HG03039 (cell line): ENCODE data around the gene RAET1E.
"Not testable (repeated sequence)": the region's sequence is repeated elsewhere in the genome, so short reads cannot be mapped to it uniquely, and the experiment has no call there.

Source experiments
- ATAC-seq: cut with Tn5 transposase; IDR thresholded peaks from one replicate; pipeline ENCODE4 v1.9.1; 2021; ENCODE audit warnings: mild to moderate bottlenecking, moderate library complexity; ENCODE audit not compliant: unreplicated experiment

Gene RAET1E

DNA sequence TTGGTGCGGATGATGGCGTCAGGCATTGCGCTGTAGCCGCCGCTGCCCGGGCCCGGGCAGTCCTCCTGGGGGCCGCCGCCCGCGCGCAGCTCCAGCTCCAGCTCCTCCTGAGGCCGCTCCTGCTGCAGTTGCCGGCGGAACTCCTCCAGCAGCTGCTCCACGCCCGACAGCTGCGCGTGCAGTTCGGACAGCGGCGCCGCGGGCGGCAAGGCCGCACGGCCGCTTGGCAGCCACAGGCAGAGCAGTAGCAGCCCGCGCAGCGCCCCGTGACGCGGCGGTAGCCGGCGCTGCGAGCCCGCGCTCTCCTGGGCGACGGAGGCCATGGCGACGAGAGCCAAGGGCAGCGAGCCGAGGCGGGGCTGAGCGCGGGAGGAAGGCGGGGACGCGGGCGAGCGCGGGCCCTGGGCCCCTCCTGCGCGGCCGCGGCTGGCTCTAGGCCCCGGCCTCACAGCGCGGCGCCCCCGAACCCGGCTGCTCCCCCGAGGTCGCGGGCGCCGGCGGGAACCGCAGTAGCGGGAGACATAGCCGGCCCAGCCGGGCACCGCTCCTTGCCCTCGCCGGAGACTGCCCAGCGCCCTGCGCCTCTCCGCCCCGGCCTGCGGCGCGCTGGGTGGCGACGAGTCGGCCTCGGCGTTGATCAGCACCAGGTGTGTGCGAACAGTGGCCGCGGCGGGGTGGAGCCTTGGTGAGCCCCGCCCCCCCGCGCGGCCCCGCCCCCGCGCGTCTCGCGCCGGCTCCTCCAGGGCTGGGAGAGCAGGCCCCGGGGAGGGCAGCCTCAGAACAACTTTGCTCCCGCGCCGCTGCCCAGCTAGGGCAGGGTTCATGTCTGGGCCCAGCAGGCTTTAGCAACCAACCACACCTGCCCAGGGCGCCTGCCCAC lies 34.0 kb downstream of the RAET1E start, which contains the start of gene LRP11:
LRP11 (minus strand) TSS at position 662 of the 880 bp plus-strand sequence; CDS start at position 323, 339 bp downstream.
- peak; percentile 84 for ATAC-seq

DNA sequence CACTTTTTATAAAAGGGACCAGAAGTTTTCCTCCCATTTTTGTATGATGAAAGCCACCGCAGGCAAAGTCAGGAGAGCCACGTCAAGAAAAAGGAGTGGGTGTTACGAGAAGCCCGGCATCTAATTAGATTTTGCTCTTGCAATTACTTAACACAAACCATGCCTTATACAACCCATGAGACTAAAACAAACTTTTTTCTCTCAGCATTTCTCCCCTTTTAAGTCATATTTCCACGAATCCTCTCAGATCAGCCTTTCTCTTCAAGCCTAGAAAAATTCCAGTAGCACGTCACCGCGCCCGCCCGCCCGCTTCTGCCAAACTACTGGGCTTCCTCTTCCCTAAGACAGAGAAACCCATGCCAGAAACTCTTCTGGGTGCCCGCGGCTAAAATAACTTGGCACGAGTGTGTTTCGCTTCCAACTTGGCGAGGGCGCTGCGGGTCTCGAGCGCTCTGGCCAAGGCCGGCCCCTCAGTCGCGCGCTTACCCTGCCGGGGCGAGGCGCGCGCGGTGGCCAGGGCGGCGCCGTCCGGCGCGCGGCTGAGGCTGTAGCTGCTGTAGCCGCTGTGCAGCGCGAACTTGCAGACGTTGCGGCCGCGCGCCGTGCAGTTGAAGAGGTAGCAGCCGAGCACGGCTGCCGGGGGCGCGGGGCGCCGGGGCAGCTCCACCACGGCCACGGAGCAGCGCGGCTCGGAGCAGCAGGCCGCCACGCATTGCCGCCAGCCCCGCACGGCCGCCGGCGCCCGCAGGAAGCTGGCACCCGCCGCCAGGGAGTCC lies 34.8 kb downstream of the RAET1E start:
- ATAC-seq = peak; percentile 13

DNA sequence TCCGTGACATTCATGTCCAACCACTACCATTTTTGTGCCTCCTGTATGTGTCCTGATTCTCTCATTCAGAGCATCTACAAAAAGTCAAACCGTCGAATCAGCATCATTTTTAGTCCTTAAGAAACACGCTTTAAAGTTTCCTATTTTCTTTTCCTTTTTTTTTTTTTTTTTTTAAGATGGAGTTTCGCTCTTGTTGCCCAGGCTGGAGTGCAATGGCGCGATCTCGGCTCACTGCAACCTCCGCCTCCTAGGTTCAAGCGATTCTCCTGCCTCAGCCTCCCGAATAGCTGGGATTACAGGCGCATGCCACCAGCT lies 35.5 kb downstream of the RAET1E start:
- ATAC-seq = not testable (repeated sequence)

DNA sequence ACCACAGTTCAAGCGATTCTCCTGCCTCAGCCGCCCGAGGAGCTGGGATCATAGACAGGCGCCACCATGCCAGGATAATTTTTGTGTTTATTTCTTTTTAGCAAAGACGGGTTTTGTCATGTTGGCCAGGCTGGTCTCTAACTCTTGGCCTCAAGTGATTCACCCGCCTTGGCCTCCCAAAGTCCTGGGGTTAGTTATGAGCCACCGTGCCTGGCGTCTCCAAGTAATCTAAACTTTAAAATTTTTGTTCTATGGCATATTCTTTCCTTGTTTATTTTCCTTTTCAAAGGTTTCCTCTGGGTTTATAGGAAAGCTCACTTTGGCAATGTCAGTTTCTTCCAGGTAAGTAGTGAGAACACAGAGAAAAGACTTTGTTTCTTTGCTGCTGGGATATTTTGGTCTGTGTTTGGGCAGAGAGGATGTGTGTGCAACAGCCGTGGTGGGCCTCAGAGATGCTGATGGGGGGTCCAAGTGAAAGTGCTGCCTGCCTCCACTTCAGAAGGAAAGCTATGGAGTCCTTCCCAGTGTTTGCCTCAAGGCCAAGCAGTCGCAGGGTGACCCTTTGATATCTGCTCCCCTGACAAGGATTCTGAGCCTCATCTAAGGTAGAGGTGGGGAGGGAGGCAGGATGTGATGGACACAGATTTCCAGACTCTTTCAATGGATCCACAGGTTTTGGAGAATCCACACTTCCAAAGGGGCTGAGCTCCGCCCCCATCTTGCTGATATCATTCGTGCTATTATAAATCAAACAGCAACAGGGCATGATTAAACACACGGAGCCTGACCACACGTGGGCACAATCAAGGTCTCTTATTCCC lies 36.1 kb downstream of the RAET1E start:
- no peak for ATAC-seq

DNA sequence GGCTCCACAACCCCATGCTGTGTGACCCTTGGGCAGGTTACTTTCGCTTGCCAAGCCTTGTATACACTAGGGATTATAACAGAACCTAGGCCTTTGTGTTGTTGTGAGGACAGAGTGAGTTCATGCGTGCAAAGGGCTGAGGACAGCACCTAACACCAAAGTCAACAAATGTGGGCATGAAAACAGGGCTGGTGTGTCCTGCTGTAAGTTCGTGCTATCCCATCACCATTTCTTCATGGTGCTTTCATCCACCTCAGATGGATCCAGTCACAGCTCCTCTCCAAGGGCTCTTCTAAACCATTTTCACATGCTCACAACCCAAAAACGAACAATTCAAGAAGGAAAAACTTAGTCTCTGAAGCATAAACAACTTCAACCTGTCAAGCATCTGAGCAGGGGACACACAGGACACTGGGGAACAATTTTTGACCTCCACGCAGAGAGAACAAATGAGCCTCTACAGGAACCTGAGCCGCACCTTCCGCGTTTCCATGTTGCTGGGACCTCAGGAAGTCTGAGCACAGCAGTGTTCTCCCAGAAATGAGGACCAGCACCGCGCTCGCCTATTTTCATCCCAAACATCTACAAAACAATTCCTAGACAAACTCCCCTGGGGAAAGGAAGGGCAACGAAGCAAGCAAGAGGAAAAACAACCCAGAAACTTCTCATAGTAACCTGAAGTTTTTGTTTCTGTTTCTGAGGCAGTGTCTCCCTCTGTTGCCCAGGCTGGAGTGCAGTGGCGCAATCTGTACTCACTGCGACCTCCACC lies 36.9 kb downstream of the RAET1E start:
- no peak for ATAC-seq

DNA sequence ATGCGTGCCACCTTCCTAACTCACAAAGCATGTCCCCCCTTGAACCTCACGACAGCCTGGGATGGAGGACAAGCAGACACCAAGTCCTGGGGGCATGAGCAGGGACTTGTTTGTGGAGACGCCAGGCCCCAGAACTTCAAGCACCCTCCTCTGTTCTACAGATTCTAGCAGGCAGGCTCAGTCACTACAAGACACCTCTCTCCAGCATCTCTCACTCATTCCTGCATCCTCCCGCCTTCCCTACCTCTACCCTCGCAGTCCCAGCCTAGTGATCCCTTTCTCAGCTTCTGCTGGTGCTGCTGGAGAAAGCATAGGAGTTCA lies 37.4 kb downstream of the RAET1E start:
- ATAC-seq = no peak

DNA sequence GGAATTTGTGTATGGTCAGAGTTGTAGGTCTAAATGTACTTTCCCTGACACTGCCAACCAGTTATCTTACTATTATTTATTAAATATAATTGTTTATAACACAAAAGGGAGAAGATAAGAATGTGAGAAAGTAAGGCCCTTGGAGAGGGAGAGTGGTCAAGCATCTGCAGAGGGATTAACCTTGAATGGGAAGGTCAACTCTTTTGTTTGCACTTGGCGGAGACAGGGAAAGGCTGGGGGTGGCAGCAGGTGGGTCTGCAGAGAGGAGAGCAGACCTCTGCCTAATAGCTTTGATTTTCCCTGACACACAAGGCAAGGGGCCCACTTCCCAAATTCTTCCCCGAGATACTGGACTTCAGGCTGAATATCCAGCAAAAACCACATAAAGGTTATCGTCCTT lies 38.0 kb downstream of the RAET1E start:
- ATAC-seq = no peak

DNA sequence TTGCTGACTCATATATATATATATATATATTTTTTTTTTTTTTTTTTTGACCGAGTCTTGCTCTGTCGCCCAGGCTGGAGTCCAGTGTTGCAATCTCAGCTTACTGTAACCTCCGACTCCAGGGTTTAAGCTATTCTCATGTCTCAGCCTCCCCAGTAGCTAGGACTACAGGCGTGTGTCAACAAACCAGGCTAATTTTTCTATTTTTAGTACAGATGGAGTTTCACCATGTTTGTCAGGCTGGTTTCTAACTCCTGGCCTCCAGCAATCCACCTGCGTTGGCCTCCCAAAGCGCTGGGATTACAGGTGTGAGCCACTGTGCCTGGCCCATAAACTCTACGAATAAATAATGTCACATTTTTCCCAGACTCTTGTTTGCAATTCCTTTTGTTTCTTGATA lies 38.5 kb downstream of the RAET1E start:
- no peak for ATAC-seq

DNA sequence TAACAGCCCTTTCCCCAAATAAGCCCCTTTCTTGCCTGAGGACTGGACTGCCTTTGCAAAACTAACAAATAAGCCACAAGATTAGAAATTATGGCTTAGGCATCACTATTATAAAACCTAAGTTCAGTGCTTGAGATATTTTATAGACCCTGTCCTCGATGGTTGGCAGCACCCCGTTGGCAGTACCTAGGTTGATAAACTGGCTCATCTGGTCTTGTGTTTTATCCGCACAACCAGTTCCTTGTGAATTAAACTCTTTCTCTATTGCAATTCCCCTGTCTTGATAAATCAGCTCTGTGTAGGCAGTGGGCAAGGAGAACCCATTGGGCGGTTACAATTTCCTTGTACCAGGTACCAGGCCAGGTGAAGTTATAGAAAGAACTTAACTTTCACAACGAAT lies 40.4 kb downstream of the RAET1E start:
- ATAC-seq = no peak

DNA sequence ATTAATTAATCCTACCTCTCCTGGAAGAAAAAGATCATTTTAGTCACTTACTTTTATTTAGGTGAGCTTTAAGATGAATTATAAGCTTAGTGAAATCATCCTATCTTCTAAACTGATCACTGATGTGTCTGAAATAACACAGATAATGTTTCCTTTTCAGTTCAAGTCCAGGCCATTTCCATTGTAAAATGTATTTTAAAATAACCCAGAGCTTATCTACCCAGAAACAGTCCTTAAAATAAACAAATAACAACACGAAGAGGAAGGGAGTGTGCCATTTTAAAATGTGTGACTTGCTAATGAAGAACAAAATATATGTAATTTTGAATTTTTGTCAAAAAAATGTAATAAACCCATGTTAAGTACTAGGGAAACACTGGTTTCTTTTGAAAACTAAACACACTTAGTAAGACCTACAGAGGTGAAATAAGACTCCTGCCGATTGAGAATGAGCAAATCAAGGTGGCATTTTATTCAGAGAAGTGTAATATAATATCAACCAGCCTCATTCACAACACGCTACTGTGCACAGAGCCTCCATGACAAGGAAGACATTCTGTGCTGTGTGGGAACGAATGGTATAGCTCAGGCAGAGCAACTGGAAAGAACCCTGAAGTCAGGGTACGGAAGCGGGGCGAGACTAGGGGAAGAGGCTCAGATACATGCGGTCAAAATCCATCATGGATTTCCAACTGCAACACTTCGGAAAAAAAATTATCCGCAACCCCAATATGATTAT lies 41.5 kb downstream of the RAET1E start:
- no peak for ATAC-seq

DNA sequence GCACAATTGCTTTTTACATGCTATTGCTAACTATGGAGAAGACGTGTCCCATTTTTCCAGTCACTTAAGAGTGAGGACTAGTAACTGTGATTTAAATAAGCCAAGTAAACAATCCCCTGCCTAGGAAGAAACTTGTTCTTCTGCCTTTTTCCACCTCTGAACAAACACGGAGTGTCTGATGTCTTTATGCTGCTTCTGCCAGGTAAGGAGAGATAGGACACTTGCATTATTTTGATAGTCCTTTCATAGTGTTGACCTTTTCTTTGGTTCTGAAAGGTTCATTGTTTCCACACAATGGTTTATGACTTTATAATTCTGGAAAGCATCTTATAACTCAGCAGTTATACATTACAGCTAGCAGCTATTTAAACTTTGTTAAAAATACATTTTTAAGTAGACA lies 42.2 kb downstream of the RAET1E start:
- no peak for ATAC-seq

DNA sequence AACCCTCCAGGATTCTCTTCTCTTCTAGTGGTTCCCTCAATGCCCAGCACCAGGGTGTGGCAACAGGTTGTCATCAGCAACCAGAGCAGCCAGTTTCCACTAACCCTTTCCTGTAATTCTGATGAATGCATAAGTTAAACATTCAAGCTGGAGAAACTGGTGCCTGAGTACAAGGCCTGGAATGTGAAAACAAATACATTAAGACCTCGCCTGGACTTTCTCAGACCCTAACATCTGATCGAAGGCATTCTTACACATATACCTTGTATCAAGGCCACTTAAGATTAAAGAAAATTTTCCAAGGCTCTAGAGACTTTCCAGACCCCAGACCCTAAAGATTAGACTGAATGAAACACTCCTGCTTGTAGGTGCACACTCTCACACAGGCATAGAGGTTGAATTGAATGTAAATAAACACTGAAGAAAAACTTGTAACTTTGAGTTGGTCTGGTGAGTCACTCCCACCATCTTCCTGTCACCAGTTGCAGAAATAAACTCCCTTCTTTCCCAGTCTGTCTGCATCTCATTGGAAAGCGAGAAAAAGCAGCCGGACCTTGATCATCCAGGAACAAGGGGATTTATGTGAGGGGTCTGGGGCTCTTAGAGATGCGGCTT lies 42.8 kb downstream of the RAET1E start:
- no peak for ATAC-seq

DNA sequence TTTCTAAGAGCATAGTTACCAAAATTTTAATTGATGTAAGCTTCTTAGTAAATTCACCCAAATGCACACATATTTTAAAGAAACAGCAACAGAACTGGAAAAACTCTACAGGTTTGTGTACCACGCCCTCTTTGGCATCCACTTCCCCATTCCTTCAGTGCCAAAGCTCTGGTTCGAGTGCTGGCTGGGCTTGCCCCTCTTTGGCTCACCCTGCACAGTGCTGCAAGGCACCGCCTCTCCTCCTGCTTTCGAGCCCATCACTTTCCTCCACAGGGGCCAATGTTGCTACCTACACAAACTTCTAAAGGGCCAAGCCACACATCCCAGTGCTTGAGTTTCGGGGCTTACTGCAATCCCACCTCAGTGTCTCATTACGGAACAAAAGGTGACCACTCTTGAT lies 43.4 kb downstream of the RAET1E start:
- ATAC-seq = no peak

DNA sequence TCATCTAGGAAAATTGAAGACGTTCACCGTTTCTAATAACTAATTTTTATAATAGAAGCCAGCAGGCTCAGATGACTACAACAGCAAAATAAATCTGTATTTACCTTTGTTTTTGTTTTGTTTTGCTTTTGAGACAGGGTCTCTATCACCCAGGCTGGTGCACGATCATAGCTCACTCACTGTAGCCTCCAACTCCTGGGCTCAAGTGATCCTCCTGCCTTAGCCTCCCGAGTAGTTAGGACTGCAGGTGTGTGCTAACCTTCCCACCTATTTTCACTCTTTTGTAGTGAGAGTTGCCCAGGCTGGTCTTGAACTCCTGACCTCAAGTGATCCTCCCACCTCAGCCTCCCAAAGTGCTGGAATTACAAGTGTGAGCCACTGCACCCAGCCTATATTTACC lies 43.9 kb downstream of the RAET1E start:
- ATAC-seq = not testable (repeated sequence)

DNA sequence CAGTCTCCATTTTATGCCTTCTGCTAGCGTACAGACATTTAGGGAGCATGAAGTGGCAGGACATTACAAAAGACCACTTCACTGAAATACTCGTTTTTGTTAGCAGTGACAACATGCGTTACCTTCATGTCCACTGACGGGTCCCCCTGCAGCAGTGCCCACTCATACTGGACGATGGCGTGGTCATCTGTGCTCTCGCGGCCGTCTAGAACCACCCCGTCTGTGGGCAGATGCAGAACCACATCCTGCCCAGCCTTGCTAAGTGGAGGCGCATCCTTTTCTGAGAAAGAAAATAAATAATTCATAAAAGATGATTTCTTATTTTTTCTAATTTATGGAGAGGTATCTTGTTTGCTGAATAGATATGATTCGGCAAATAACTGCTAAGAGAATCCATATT lies 45.0 kb downstream of the RAET1E start:
- ATAC-seq = no peak

DNA sequence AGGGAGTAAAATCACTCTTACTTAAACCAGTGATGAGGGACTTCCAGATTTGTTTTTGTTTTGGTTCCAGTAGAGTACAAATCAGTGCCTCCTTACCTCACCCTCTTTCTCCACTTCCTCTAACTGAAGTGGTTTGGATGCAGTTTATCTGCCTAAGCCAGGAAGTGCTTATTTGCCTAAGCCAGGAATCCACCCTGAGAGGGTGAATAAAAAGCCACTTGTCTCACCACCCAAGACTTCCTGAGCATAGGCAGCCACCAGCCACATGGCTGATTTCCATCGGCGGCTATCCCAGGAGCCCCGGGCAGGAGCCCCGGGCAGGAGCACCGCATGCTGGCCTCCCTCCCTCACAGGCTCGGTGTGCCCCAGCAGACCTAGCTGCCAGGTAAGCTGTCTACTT lies 45.7 kb downstream of the RAET1E start:
- no peak for ATAC-seq

DNA sequence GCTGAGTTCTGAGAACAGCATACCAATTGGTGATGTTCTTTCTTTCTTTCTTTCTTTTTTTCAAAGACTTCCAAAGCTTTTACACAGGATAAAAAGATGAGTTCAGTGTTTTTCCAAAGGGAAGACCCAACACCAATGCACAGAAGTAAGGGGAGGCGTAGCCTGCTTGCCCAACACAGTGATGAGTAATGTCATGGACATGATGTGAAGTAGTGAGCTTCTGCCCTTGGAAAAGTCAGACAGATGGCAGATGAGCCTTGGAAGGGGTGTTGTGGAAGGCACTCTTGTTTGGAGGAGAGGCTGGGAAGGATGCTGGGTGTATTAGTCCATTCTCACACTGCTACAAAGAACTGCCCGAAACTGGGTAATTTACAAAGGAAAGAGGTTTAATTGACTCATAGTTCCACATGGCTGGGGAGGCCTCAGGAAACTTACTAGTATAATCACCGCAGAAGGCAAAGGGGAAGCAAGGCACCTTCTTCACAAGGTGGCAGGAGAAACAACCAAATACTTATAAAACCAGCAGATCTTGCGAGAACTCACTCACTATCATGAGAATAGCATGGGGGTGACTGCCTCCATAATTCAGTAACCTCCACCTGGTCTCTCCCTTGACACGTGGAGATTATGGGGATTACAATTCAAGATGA lies 46.3 kb downstream of the RAET1E start:
- no peak for ATAC-seq

DNA sequence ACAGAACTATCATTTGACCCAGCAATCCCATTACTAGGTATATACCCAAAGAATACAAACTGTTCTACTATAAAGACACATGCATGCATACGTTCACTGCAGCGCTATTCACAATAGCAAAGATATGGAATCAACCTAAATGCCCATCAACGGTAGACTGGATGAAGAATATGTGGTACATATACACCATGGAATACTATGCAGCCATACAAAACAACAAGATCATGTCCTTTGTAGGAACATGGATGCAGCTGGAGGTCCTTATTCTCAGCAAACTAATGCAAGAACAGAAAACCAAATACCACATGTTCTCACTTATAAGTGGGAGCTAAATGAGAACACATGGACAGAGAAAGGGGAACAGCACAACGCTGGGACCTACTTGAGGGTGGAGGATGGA lies 49.6 kb downstream of the RAET1E start:
- ATAC-seq = not testable (repeated sequence)
